CMK (cell line): ENCODE measurements around the gene TGM4.
A peak's percentile ranks its signal among the peaks of the same experiment; 100 is the strongest.
"Not testable (repeated sequence)": the region's sequence is repeated elsewhere in the genome, so short reads cannot be mapped to it uniquely, and the experiment has no call there.

Source experiments
- DNase-seq: peaks from one replicate; pipeline ENCODE4 v3.0.0-alpha.2; 2010; ENCODE audit warnings: low read depth

The TGM4 gene

DNA sequence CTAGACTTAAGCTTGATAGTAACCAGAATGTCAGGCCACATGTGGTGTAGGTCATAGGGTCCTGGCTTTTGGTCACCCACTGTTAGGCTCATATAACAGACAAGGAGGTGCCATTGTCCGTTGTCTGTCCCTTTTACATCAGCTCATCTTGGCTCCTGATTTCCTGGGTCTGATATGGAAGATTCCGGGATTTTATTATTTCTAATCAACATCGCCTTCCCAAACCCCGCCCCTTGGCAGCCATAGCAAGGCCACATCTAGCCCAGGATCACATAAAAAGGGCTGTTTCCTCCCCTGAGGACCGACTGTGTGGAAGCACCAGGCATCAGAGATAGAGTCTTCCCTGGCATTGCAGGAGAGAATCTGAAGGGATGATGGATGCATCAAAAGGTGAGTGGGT is at the start of gene TGM4:
TGM4 (plus strand) TSS at position 301 of the 400 bp plus-strand sequence; CDS start at position 372, 71 bp downstream.
- DNase-seq, result no peak

DNA sequence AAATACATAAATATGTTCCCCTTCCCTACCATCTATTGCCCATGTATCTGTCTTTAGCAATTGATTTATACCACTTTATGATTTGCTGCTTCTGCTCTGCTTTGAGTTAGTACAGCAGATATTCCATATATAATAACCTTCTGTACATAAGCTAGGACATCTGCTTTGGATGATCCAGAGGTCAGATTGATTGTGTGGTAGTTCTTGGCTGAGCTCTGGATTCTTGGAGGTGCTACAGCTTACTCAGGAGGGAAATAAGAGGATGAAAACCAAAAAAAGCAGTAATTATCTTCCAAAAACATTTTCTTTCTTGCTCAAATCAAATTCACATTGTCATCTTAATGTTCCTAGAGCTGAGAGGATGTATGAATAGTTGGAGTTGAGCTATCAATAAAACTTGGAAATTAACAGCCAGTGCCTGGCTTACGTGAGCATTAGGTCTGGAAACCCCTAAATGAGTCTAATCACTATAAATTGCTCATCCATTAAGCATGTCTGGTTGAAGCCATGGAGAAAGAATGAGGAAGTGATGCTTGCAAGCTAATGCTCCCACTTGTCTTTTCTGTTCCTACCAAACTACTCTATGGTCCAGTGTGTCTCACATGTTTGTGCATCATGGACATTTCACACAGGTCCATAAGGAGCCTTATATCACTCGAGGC is 49.0 kb upstream of the TGM4 start:
- DNase-seq, result no peak

DNA sequence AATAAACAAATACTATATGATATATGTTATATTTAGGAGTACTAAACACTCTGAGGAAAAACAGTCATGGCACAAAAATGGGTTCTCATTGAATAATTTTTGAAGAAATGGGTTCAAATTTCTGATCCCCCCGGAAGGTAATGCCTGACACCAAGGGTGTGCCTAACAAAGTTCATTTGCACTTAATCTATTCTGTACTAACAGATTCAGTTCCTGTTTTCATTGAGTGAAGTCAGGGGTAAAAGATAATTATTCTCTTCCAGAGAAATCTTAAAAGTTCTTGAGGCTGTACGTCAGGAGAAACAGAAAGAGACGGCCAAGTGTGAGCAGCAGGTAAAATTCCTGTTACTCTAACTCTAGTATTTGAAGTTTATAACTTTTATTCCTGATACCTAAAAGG is 47.2 kb upstream of the TGM4 start:
- DNase-seq, result no peak

DNA sequence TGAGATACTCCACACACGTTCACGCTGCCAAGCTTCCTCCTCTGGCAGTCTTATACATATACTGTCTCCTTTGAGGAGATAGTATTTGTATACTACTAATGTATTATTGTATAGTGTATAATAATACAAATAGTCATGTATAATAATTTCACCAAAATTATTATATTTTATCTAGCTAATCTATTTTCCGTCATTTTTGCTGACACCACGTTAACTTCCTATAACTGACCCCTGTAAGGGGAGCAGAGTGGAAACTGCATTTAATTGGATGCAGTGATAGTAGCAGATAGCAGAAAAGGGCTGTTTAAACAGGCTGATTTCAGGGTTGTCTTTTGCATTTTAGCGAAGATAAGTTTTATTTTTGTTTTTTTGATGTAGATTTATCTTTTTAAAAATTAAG is 43.2 kb upstream of the TGM4 start:
- DNase-seq, result no peak

DNA sequence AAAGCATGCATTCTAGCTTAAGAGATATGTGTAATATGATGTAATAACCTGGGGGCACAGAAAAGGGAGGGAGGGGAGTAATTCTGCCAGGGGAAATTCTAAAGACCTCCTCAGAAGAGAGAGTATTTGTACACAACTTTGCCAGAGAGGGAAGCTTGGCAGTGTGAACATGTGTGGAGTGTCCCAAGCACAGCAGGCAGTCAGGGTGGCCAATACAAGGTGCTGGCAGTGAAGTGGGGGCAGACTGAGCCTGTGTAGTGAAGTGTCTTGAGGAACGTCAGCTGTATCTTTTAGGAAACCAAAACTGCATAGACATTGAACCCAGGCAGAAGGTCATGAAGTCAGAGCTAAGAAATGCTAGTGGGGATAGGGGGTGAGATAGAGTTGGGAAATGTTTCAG is 42.4 kb upstream of the TGM4 start:
- no peak for DNase-seq

DNA sequence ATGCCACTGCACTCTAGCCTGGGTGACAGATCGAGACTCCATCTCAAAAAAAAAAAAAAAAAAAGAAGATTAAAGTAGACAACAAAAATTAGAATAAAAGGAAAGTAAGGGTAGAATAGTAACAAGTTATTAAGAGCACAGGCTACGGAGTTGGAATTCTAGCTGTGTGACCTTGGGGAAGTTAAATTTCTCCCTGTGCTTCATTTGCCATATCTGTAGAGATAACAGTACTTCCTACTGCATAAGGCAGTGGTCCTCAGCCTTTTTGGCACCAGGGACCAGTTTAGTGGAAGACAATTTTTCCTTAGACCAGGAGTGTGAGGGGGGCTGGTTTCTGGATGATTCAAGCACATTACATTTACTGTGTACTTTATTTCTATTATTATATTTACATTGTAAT is 41.4 kb upstream of the TGM4 start:
- no peak for DNase-seq

DNA sequence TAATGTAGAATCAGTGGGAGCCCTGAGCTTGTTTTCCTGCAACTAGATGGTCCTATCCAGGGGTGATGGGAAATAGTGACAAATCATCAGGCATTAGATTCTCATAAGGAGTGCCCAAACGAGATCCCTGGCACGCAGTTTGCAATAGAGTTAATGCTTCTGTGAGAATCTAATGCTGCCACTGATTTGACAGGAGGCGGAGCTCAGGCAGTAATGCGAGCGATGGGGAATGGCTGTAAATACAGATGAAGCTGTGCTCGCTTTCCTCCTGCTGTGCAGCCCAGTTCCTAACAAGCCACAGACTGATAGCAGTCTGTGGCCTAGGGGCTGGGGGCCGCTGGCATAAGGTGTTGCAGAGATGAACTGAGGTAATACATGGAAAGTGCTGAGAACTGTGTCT is 41.0 kb upstream of the TGM4 start:
- DNase-seq, result no peak

DNA sequence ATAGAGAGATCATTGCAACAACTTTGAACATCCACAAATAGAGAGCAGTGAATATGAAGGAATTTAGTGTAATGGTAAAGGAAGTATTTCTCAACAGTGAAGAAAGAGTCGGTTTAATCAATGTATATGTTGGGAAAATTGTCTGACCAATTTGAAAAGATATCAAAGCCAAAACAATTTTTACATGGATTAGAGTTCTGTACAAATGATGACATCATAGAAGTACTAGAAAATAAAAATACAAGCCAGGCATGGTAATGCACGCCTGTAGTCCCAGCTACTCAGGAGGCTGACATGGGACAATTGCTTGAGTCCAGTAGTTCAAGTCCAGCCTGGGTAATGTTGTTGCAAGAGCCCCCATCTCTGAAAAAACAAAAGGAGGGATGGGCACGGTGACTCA is 38.7 kb upstream of the TGM4 start:
- no peak for DNase-seq

DNA sequence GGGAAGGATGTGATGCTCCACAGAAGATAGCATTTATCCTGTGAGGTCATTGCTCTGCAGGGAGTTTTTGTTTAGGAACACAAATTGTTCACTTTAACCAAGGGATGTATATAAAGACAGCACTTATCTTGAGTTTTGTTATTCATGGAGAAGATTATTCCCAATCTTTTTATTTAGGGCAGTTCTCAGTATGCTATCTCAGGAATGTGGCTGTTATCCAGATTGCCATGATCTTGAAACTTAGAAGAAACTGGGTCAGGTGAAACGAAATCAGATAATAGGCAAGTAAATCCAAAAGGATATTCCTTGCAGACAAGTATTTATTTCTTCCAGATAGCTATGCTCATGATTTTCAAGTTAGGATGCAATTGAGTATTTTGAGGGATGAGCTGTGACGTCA is 32.0 kb upstream of the TGM4 start:
- no peak for DNase-seq

DNA sequence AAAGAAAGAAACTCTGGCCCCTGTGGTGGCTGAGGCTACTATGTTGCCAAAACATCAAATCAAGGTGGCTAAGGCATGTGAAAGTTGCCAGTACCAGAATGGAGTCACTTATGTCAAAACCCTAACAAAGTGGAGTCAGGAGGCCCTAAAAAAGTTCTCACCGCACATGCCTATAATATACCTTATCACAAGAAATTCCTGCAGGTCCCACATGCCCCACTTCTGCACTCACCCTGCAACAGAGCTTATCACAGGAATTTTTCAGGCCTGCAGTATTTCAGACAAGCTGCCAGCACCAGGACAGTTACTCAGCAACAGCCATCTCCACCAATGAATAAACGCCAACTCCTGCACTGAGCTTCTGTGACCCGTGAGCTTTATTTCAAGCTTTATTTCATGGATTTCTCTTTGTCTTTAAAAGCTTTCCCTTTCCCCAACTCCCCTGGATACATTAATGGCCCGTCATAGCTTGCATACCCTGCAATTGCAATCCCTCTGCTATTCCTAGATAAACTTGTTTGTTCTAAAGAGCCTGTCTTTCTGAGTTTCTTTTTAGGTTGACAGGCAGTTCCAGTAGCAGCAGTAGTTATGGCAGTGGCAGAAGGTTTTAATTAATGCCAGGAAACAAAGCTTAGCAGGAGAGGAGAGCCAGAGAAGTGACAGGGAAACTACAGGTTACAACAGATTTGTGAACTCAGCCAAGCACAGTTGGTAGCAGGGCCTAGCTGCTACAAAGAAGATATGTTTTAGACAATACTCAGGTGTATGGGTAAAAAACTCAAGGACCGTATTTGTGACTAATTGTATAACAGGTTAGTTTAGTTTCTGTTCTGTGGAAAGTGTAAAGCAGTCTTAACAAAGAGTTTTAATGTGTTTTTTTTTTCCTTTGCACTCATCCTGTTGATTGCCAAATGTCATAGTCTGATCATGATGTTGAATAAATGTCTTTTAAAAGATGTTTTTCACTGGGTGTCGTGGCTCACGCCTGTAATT is 28.6 kb upstream of the TGM4 start:
- DNase-seq, result no peak

DNA sequence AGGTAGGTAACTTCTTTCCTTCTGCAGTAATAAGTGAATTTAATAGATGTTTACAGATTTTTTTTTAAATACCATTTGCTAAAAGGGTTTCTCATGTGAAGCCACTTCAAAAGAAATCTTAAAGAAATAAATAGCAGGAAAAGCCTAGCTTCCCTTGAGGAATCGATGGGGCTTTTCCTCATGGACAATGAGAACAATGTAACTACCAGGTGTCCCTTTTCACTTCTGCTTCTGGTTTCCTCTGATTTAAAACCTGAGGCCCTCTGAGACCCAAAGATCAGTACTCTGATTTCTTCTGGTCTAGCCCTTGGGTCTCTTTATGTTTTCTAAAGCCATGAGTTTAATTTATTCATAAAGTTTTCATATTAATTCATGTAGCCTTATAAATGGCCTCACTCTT is 25.8 kb upstream of the TGM4 start:
- no peak for DNase-seq

DNA sequence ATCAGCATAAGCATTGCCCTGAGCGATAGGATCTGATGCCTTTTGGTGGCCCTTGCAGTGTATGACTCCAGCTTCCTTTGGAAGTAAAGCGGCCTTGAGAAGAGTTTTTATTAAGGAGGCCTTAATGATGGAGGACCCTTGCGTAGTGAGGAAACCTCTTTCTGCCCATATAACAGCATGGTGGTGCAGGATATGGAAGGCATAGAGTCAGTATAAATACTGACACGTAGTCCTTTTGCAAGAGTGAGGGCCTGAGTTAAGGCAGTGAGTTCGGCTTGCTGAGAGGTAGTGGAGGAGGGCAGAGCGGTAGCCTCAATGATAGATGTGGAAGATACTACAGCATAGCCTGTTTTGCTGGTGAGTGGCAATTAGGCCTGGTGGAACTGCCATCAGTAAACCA is 17.7 kb upstream of the TGM4 start:
- not testable (repeated sequence) for DNase-seq

DNA sequence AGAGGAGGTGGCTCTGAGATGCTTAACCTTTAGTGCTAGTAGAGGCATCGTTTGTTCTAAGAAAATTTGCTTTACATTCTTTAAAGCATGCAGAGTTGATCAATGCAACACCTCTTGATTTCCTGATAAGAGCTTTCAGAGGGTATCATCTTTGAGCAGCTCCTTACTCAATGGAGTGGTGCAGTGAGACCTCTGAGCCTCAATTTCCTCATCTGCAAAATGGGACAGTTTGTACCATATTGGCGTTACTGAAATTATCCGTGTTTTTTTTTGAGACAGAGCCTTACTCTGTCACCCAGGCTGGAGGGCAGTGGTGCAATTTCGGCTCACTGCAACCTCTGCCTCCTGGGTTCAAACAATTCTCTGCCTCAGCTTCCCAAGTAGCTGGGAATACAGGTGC is 14.3 kb upstream of the TGM4 start:
- no peak for DNase-seq

DNA sequence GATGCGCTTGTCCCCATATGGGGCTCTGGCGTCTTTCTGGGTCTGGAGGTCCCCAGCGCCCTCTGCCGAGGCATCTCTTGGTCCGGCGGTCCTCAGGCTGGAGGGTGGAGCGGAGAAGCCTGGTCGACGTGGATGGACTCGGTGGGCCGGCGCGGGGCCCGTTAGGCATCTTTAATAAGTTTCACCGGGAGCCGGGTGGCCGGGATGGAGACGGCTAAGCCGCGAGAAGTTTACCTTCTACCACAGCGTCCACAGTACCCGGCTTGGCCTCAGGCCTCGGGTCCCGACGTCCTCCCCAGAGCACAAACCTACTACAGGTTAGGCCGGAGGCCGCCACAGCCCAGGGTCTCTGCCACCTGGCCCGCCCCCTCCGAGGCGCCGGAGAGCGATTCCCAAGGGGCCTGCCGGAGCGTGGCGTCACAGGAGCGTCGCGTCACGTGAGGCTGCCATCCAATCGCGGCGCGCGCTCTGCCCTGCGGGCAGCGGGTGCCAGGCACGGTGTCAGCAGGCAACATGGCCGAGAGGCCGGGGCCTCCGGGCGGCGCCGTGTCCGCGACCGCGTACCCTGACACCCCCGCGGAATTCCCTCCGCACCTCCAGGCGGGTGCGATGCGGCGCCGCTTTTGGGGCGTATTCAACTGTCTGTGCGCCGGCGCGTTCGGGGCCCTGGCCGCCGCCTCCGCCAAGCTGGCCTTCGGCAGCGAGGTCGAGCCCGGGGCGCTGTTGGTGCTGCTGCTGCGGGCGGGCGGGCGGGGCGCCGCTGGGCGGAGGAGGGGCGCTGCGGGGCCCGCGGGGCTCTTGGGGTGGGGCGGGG is 12.8 kb upstream of the TGM4 start, which contains the start of gene TMEM42:
TMEM42 (plus strand) TSS at position 501 of the 814 bp plus-strand sequence; CDS start at position 514, 13 bp downstream.
- peak; percentile 85 for DNase-seq

DNA sequence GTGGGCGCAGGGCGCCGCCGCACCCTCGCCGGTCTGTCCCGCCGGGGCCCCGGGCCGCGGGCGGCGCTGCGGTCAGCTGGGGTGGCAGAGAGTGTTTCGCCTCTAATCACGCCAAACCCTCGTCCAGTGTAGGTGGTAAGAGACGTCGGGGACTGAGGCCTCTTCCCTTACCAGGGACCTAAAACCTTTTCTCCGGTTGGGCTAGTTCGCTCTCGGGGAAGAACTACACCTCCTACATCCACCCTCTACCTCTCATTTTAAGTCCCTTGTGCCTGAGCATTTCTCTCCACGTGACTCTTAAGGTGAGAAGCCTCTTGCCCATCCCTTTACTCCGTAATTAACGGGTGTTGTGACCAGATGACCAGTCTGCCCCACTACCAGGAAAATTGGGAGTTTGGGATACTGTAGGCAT is 12.2 kb upstream of the TGM4 start:
- DNase-seq, result no peak

DNA sequence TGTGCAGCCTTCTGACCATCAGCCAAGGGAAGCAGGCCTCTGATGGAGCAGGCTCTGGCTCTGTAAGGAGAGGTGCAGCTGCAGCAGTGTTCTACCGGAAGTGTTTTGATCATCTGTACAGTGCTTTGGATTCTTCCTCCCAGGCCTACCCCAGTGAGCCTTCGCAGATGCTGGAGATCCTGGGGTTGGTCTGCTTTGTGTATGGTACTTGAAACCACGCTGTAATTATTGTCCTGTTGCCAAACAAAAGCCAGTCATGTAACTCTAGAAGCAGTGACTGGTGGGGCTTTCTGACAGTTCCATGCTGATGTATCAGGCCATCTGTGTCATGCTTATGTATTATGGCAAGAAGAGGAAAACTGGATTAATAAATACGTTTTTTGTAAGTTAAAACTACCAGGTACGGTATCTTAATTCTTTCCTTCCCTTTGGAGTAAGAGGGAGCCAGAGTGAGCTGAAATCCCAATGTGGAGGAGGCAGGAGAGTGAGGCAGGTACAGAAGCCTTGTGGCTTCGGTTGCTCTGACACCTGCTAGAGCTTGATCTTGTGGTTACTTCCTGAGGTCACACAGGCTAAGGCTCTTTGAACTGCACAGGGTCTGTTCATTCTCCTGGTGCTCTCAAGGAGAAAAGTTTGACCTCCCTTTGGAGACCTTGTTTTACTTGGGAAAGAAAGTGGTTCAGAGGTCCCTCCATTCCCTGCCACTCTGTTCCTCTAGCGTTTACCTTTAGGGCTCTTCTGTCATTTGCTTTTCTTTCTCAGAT is 9.0 kb upstream of the TGM4 start:
- no peak for DNase-seq

DNA sequence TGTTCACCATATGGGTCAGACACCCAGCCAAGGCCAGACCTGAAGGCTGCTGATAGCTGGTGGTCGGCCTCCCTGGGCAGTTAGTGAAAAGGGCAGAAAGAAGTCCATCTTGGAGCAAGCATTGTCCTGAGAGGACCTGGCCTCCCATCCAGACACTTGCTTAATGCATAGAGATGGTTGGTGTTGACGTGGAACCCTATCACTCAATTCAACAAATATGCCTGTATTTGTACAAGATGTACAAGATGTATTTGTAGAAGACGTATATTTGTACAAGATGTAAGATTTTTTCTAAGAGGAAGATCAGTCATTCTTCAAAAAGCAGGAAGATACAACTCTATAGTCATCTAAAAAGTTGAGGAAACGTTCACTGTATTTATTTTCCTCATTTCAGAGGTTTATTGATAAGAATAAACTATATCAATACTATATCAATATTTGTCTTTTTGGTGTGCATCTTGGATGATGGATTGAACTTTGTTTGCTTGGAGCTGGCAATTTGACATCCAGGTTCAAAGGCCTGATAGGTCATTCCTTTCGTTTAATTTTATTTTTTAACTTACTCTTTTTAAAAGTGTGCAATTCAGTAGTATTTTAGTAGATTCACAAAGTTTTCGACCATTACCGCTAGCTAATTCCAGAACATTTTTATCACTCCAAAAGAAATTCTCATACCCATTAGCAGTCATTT is 6.8 kb upstream of the TGM4 start:
- no peak for DNase-seq

DNA sequence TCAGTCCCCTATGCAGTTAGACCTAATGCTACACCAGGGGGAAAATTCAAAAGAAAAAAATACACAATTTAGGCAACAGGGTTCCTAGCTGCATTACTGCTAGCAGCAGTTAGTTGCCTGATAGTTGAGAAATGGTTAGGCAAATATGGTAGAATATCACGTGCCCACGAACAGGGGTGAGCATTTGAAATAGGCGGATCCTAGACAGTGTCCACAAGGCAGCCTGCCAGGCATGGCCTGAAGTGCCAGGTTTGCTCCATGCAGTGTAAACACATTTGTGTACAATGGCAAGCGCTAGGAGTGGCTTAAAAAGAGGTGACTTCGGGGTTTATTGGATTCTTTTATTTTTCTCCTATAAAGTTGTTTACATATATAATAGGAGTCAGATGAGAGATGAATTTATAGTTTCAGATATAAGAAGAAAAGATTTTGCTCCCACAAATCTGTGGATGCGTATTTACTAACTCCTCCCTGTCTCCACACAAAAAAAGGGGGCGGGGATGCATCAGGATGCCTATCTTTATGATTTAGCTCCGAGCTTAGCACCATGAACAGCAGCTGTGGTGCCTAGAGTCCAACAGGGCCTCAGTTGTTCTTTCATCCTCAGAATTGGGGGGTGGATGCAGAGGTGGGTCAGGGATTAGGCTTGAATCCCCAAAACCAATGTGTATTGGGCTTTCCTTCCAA is 3.9 kb upstream of the TGM4 start:
- DNase-seq, result no peak

DNA sequence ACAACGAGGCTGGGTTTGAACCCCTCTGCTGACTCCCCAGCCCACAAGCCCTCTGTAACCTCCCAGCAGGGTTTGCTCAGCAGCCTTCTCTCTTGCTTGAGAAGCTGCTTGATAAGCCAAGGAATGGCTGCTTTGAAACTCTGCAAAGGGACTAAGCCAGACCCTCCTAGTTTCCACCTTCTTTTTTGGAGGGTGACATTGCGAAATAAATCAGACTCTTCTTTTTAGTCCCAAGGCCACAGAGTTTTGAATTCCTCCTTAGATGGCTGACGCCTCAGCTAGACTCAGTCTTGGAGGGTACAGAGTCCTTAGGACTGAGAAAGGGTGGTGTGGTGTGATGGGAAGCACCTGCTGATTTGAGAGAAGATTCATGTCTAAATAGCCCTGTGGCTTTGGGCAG is 1.2 kb downstream of the TGM4 start:
- no peak for DNase-seq

DNA sequence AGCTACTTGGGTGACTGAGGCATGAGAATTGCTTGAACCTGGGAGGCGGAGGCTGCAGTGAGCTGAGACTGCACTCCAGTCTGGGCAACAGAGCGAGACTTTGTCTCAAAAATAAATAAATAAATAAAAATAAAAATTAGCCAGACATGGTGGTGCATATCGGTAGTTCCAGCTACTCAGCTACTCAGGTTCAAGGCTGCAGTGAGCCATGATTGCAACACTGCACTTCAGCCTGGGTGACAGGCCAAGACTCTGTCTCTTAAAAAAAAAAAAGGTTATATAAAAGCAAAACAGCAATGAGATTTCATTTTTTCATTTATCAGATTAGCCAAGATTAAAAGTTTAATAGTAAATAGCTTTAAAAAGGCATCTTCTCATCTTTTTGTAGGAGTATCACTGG is 2.9 kb downstream of the TGM4 start:
- no peak for DNase-seq
